ENCODE data around the gene RNF181.

GRCh38 chr2:85590950-85591349, 4.6 kb upstream of the RNF181 start:
- TF ChIP-seq JUND (IDR thresholded peaks at IDR 0.05; ENCODE audit: low read length) (no peak), EP300 (IDR thresholded peaks at IDR 0.05; ENCODE audit: borderline replicate concordance in 1 of 2, low read depth in 2 of 2, low read length in 2 of 2) (no peak), RBBP5 (IDR thresholded peaks at IDR 0.05; ENCODE audit: borderline replicate concordance, low read depth, low read length) (no peak), CHD2 (IDR thresholded peaks at IDR 0.05; ENCODE audit: low read length) (no peak), TEAD4 (IDR thresholded peaks at IDR 0.05; ENCODE audit: low read depth, low read length) (no peak)
- TF ChIP-seq, protein P1, sequence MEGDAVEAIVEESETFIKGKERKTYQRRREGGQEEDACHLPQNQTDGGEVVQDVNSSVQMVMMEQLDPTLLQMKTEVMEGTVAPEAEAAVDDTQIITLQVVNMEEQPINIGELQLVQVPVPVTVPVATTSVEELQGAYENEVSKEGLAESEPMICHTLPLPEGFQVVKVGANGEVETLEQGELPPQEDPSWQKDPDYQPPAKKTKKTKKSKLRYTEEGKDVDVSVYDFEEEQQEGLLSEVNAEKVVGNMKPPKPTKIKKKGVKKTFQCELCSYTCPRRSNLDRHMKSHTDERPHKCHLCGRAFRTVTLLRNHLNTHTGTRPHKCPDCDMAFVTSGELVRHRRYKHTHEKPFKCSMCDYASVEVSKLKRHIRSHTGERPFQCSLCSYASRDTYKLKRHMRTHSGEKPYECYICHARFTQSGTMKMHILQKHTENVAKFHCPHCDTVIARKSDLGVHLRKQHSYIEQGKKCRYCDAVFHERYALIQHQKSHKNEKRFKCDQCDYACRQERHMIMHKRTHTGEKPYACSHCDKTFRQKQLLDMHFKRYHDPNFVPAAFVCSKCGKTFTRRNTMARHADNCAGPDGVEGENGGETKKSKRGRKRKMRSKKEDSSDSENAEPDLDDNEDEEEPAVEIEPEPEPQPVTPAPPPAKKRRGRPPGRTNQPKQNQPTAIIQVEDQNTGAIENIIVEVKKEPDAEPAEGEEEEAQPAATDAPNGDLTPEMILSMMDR (IDR thresholded peaks at IDR 0.05; ENCODE audit: control extremely low read depth in 1 of 3, insufficient read depth in 1 of 3, low read depth in 1 of 3, low read length in 3 of 3): no peak
- TF ChIP-seq, protein P2, sequence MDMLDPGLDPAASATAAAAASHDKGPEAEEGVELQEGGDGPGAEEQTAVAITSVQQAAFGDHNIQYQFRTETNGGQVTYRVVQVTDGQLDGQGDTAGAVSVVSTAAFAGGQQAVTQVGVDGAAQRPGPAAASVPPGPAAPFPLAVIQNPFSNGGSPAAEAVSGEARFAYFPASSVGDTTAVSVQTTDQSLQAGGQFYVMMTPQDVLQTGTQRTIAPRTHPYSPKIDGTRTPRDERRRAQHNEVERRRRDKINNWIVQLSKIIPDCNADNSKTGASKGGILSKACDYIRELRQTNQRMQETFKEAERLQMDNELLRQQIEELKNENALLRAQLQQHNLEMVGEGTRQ (IDR thresholded peaks at IDR 0.05; ENCODE audit: low read length): no peak
- TF ChIP-seq, protein P3, sequence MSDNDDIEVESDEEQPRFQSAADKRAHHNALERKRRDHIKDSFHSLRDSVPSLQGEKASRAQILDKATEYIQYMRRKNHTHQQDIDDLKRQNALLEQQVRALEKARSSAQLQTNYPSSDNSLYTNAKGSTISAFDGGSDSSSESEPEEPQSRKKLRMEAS (IDR thresholded peaks at IDR 0.05): no peak

Measured in H1 (cell line).